Upper lobe of left lung (tissue), 6 donors: ENCODE data around the gene KLF9. TPM values are rescaled to one million over a fixed set of nuclear protein-coding genes. Genes with fewer than 3 reads are reported as not detected.

Experiments
- ATAC-seq, 2 donors: fragments of 200-7000 bp; cut with Tn5 transposase; one replicate each; pipeline ENCODE4 v1.9.1; 2022; ENCODE audit warnings: mild to moderate bottlenecking in 2 of 2, moderate library complexity in 2 of 2; ENCODE audit not compliant: low FRiP score in 2 of 2
- DNase-seq, 2 donors: peaks; one replicate each; pipeline ENCODE4 v3.0.0-alpha.2; 2019 to 2020
- H3K27ac ChIP-seq, 4 donors: fragments of 200-600 bp; sonication (generic); one replicate each; pipeline ENCODE4 v1.5.1; 2016 to 2019
- H3K27me3 ChIP-seq, 4 donors: fragments of 200-600 bp; sonication (generic); one replicate each; pipeline ENCODE4 v1.5.1; 2017 to 2019
- H3K36me3 ChIP-seq, 4 donors: fragments of 200-600 bp; sonication (generic); one replicate each; pipeline ENCODE4 v1.5.1; 2016 to 2019
- H3K4me1 ChIP-seq, 4 donors: fragments of 200-600 bp; sonication (generic); one replicate each; pipeline ENCODE4 v1.5.1; 2018 to 2019
- H3K4me3 ChIP-seq, 4 donors: fragments of 200-600 bp; sonication (generic); one replicate each; pipeline ENCODE4 v1.5.1; 2017 to 2019; ENCODE audit warnings: mild to moderate bottlenecking in 2 of 4, moderate library complexity in 1 of 4
- H3K9me3 ChIP-seq, 4 donors: fragments of 200-600 bp; sonication (generic); one replicate each; pipeline ENCODE4 v1.5.1; 2018 to 2019
- EP300 ChIP-seq, 4 donors: sonication (generic); formaldehyde crosslinking; IDR thresholded peaks; one replicate each; pipeline ENCODE4 v1.5.1; 2017; ENCODE audit warnings: antibody characterized with exemption in 4 of 4, control low read depth in 2 of 4
- POLR2A ChIP-seq, 4 donors: fragments of 450-650 bp; IDR thresholded peaks; one replicate each; pipeline ENCODE4 v1.5.1; 2016 to 2017; ENCODE audit warnings: antibody characterized with exemption in 4 of 4, mild to moderate bottlenecking in 2 of 4
- POLR2AphosphoS5 ChIP-seq, 2 donors: sonication (generic); formaldehyde crosslinking; IDR thresholded peaks; one replicate each; pipeline ENCODE4 v1.5.1; 2017; ENCODE audit warnings: antibody characterized with exemption in 2 of 2
- WGBS, 2 donors: methylation state at CpG; one replicate each; pipeline ENCODE4 v1.1.5; 2017 to 2018; 5-methylcytosine and 5-hydroxymethylcytosine counted together
- total RNA-seq, 6 donors: library from RNA; depleted of rRNA in 4 of 6; stranded (reverse); fragments of >200 nt in 4 of 6; gene quantifications; one replicate each; pipeline versions ENCODE4 v1.1.0 to v1.2.1, GENCODE V29; 2016 to 2021
- TF ChIP-seq, protein P1 (sequence below), 6 experiments: fragments of 450-650 bp in 4 of 6; fragments of 200-600 bp in 2 of 6; sonication (generic) in 2 of 6; IDR thresholded peaks; one replicate each; pipeline ENCODE4 v1.5.1; 2016 to 2019; ENCODE audit warnings: antibody characterized with exemption in 6 of 6
- donor health status: DM: no; HTN: no; CAD: no; lungs with moderate emphysema.
- donor health status: DM: no; HTN: yes; CAD: no; lungs with severe emphysema.

The KLF9 gene
- 100 to 1,000 TPM in 2 of 6 donors, 10 to 100 TPM in 4; 51.8 to 135 (median 83.5) TPM for total RNA-seq

DNA sequence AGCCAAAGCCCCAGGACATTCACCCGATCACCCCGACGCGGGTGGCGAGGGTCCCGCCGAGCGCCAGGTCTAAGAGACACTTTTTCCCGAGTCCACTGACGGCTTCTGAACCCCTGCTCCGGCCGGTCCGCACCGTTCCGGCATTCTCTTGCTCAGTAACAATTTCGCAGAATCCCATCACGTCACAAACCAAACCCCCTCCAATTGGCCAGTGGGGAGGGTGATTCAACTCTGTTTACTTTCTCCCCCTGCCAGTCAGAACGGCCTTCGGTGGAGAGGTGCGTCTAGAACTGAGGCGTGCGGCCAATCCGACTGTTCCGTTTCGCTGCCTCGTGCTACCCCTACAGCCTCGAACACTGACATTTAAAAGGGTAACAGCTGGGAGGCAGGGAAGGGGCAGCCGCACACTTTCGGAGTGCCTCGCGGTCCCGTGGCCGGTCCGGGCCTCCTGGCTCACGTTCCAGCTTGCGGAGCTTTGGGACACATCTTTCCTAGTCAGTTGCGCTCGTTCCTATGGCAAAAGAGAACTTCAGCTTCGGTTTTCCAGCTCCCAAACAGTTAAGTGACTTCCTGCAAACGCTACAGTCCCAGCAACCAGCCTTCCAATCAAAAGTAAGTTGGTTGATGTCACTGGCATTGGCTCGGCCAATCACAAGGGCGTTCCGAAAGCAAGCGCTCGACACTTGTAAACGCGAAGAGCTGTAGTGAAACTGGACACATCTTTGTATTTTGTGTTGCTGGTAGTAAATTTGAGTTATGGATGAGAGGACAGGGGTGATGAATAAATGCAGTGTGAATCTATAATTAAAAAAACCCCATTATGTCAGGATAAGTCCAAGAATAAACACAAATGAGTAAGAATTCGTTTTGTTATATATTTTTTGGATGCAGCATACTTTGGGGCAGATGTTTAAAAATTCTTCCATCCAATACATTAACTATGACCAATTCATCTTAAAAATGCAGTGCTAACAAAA is at the start of gene KLF9:
Gene KLF9 (minus strand): TSS at position 859 of the 977 bp plus-strand sequence. CDS start 1,294 bp downstream, outside the sequence.
- WGBS, 2 donors, result 0 to 1% methylated on average over 31 to 43 of the region's 48 CpGs
- TF ChIP-seq POLR2AphosphoS5 (IDR thresholded peaks at IDR 0.05) (peak; percentile 97 to 98), POLR2A (IDR thresholded peaks at IDR 0.05) (peak; percentile 96 to 99 (median 96)), EP300 (IDR thresholded peaks at IDR 0.05) (peak; percentile 12 to 89 (median 84))
- TF ChIP-seq, protein P1, sequence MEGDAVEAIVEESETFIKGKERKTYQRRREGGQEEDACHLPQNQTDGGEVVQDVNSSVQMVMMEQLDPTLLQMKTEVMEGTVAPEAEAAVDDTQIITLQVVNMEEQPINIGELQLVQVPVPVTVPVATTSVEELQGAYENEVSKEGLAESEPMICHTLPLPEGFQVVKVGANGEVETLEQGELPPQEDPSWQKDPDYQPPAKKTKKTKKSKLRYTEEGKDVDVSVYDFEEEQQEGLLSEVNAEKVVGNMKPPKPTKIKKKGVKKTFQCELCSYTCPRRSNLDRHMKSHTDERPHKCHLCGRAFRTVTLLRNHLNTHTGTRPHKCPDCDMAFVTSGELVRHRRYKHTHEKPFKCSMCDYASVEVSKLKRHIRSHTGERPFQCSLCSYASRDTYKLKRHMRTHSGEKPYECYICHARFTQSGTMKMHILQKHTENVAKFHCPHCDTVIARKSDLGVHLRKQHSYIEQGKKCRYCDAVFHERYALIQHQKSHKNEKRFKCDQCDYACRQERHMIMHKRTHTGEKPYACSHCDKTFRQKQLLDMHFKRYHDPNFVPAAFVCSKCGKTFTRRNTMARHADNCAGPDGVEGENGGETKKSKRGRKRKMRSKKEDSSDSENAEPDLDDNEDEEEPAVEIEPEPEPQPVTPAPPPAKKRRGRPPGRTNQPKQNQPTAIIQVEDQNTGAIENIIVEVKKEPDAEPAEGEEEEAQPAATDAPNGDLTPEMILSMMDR (IDR thresholded peaks at IDR 0.05), result peak in 3 of 6 experiments; percentile 4 to 24 (median 14)
- DNase-seq (peak; percentile 92 to 97), ATAC-seq (peak; percentile 81 to 94)
- no peaks in the 10 kb centered on the region for H3K9me3 ChIP-seq
- H3K27me3 ChIP-seq, result no peaks in the 10 kb centered on the region
- H3K4me3 ChIP-seq, result peak within 1 kb of the TSS; percentile 44 to 83 (median 69)
- peak within 1 kb of the TSS; percentile 99 to 100 (median 100) for H3K27ac ChIP-seq
- peaks cover 38 to 48% (median 44%) of the 10 kb centered on the region in 4 donors for H3K4me1 ChIP-seq
- H3K36me3 ChIP-seq, result no peaks in the 10 kb centered on the region

DNA sequence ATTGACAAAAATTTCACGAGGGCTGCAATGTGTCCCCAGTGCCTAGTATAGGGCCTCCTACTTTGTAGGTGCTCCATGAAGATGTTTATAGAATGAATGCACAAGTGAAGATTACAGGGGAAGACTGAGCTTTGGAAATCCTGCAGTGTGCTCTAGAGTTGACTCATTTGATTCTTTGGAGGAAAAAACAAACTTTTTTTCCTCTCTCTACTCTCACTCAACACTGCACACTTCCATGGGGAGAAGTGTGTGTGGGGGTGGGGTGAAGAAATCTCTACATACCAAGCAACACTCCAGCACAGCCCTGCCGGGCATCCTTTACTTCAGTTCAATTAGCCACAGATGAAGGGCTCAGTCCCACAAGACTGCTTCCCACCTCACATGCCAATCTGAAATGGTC is 49.4 kb upstream of the KLF9 start:
- H3K9me3 ChIP-seq, result no peaks in the 10 kb centered on the region
- ATAC-seq (no peak), DNase-seq (no peak)
- H3K4me3 ChIP-seq, result no peak overlapping the region
- H3K36me3 ChIP-seq, result no peaks in the 10 kb centered on the region
- TF ChIP-seq EP300 (IDR thresholded peaks at IDR 0.05), result no peak
- TF ChIP-seq POLR2AphosphoS5 (IDR thresholded peaks at IDR 0.05), result no peak
- TF ChIP-seq, protein P1 (IDR thresholded peaks at IDR 0.05), result no peak
- no peak for TF ChIP-seq POLR2A (IDR thresholded peaks at IDR 0.05)
- peaks cover 0 to 5% (median 4%) of the 10 kb centered on the region in 4 donors for H3K4me1 ChIP-seq
- no peak overlapping the region for H3K27ac ChIP-seq
- no peaks in the 10 kb centered on the region for H3K27me3 ChIP-seq
- WGBS, 2 donors, result 63 to 76% methylated on average over 2 of the region's 2 CpGs

DNA sequence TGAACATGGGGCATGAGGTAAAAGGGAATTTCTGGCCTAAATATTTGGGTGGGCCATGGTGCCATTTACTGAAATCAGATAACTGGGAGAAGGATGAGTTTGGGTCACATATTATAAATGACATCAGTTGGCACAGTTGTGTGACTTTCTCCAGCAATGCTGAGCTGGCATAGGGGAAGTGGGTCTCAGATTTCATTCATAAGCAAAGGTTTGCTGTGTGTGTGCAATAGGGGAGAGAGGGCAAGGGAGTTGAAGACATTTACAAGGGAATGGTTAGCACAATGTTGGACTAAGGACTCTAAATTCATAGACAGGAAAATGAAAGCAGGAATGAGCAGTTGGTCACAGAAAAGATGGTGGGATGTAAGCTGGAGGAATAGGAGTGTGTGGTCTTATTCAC is 47.8 kb upstream of the KLF9 start:
- Histone ChIP-seq H3K4me3 (no peak overlapping the region), H3K27ac (no peak overlapping the region), H3K36me3 (no peaks in the 10 kb centered on the region), H3K4me1 (no peaks in the 10 kb centered on the region), H3K9me3 (no peaks in the 10 kb centered on the region), H3K27me3 (no peaks in the 10 kb centered on the region)
- TF ChIP-seq, protein P1 (IDR thresholded peaks at IDR 0.05), result no peak
- ATAC-seq, result no peak
- no peak for DNase-seq

DNA sequence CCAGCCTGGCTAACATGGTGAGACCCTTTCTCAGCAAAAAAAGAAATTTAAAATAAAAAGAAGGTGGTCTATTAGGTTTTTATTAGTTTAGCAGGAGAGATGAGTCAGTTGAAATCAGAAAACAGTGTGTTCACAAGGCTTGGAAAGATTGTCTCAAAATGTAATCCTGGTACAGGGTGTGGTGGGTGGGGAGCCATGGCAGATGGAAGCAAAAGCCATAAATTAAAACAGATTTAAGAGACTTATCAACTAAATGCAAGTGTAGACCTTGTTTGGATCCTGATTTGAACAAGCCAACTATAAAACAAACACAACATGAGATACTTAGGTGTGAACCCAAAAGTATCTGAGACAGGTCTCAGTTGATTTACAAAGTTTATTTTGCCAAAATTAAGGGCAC is 42.8 kb upstream of the KLF9 start:
- no peak for DNase-seq
- no peak for ATAC-seq
- Histone ChIP-seq H3K9me3 (no peaks in the 10 kb centered on the region), H3K27me3 (no peaks in the 10 kb centered on the region), H3K4me1 (peaks cover 0 to 8% (median 0%) of the 10 kb centered on the region in 4 donors), H3K27ac (no peak overlapping the region), H3K4me3 (no peak overlapping the region), H3K36me3 (no peaks in the 10 kb centered on the region)
- TF ChIP-seq, protein P1 (IDR thresholded peaks at IDR 0.05), result no peak
- no peak for TF ChIP-seq EP300 (IDR thresholded peaks at IDR 0.05)
- TF ChIP-seq POLR2A (IDR thresholded peaks at IDR 0.05), result no peak
- no peak for TF ChIP-seq POLR2AphosphoS5 (IDR thresholded peaks at IDR 0.05)
